Measurements from ENCODE around the gene TAS1R1. TPM values are rescaled to one million over a fixed set of nuclear protein-coding genes. Genes with fewer than 3 reads are reported as not detected.

The TAS1R1 gene
- total and polyA plus RNA-seq, 10 of the 15 experiments (the other 5 are each of a cell fraction or from before 2014, with no cell fraction given): 0.03 to 0.06 (median 0.04) TPM; not detected in 7

GRCh38 chr1:6554031-6554906 is 838 bp upstream of the TAS1R1 start, which contains the start of gene NOL9 (continued):
- peak; percentile 38; the same call in 1 of the 2 replicates for TF ChIP-seq HDAC2 (IDR thresholded peaks at IDR 0.05)
- TF ChIP-seq SP1 (IDR thresholded peaks at IDR 0.05; ENCODE audit: low read depth, low read length): peak; percentile 64
- TF ChIP-seq SIN3A (IDR thresholded peaks at IDR 0.05; ENCODE audit: low read depth, low read length): 0 out of 2 replicates have a peak, but pooled peaks have one; percentile 49
- no peak for TF ChIP-seq HSF1 (IDR thresholded peaks at IDR 0.05; ENCODE audit: low read depth, low read length)
- TF ChIP-seq IRF5 (IDR thresholded peaks at IDR 0.05; ENCODE audit: borderline replicate concordance): peak; percentile 87
- TF ChIP-seq BACH1 (IDR thresholded peaks at IDR 0.05; ENCODE audit: borderline replicate concordance): peak; percentile 87
- TF ChIP-seq GATAD2B (conservative IDR thresholded peaks at IDR 0.05; ENCODE audit: low read depth): peak; percentile 96
- TF ChIP-seq CTCF (IDR thresholded peaks at IDR 0.05 in 2 of 3, conservative IDR thresholded peaks at IDR 0.05 in 1 of 3; ENCODE audit: control insufficient read depth in 2 of 3, extremely low read depth in 1 of 3, insufficient read depth in 1 of 3, low read depth in 3 of 3, low read length in 3 of 3): peak; percentile 87 to 96 (median 90)
- TF ChIP-seq ZZZ3 (IDR thresholded peaks at IDR 0.05; ENCODE audit: control insufficient read depth, insufficient read length, low read depth): no peak
- peak; percentile 33; the same call in 1 of the 2 replicates for TF ChIP-seq RAD21 (IDR thresholded peaks at IDR 0.05; ENCODE audit: insufficient read depth, low read depth, low read length)
- peak; percentile 72 for TF ChIP-seq RELA (IDR thresholded peaks at IDR 0.05; ENCODE audit: borderline replicate concordance, partially characterized antibody)
- peak; percentile 34; the same call in 1 of the 2 replicates for TF ChIP-seq ZNF217 (IDR thresholded peaks at IDR 0.05)
- TF ChIP-seq CBX3 (IDR thresholded peaks at IDR 0.05; ENCODE audit: borderline replicate concordance, low read depth): no peak
- no peak for TF ChIP-seq USF1 (IDR thresholded peaks at IDR 0.05; ENCODE audit: borderline replicate concordance, extremely low read length, insufficient read depth, low read depth, low read length)
- TF ChIP-seq RAD51 (IDR thresholded peaks at IDR 0.05): no peak
- TF ChIP-seq CUX1 (IDR thresholded peaks at IDR 0.05; ENCODE audit: insufficient replicate concordance, low read depth, low read length): no peak

All from GM12878 (cell line).